Activated CD8-positive, alpha-beta T cell treated with anti-CD3 and anti-CD28 coated beads for 36 hours (primary cell): ENCODE data around the gene SCLY. TPM values are rescaled to one million over a fixed set of nuclear protein-coding genes. Genes with fewer than 3 reads are reported as not detected.
A peak's percentile ranks its signal among the peaks of the same experiment; 100 is the strongest.

Experiments
- ATAC-seq: fragments of 200-7000 bp; cut with Tn5 transposase; one replicate; pipeline ENCODE4 v1.10.0; 2021; ENCODE audit warnings: mild to moderate bottlenecking, moderate library complexity
- CTCF ChIA-PET: fragments of 350-600 bp; sonication (Branson Sonifier 250); formaldehyde crosslinking; loops from one replicate; lab custom pipeline; 2021; ENCODE audit warnings: antibody characterized with exemption; lab: Charles Lee
- POLR2A ChIA-PET: fragments of 350-600 bp; sonication (Branson Sonifier 250); formaldehyde crosslinking; loops from one replicate; lab custom pipeline; 2021; ENCODE audit warnings: antibody characterized with exemption; lab: Charles Lee
- DNase-seq: peaks from one replicate; pipeline ENCODE4 v3.0.0-alpha.2; 2020
- H3K27ac Mint-ChIP-seq: one replicate; pipeline ENCODE4 v1.8.0; 2021; ENCODE audit warnings: mild to moderate bottlenecking, mixed read lengths
- H3K27me3 Mint-ChIP-seq: one replicate; pipeline ENCODE4 v1.8.0; 2021; ENCODE audit warnings: mixed read lengths
- H3K36me3 Mint-ChIP-seq: one replicate; pipeline ENCODE4 v1.8.0; 2021; ENCODE audit warnings: low read depth, mixed read lengths
- H3K4me1 Mint-ChIP-seq: one replicate; pipeline ENCODE4 v1.8.0; 2021; ENCODE audit warnings: low read depth, mixed read lengths
- H3K4me3 Mint-ChIP-seq: one replicate; pipeline ENCODE4 v1.8.0; 2021; ENCODE audit warnings: mild to moderate bottlenecking, moderate library complexity, mixed read lengths
- H3K9me3 Mint-ChIP-seq: one replicate; pipeline ENCODE4 v1.8.0; 2021; ENCODE audit warnings: mixed read lengths
- intact Hi-C: fragments of 100-400 bp; cut with micrococcal nuclease; formaldehyde crosslinking; loops from one replicate; pipeline ENCODE4 v1.10.0; 2022
- total RNA-seq, 2 experiments: library from RNA; stranded (reverse); gene quantifications; one replicate each; pipeline ENCODE4 v1.2.3, GENCODE V29; 2021
- TF ChIP-seq, protein P1 (sequence below): fragments of 200-600 bp; IDR thresholded peaks from one replicate; pipeline ENCODE4 v1.8.0; 2022; ENCODE audit warnings: antibody characterized with exemption, mild to moderate bottlenecking

The SCLY gene, protein sequence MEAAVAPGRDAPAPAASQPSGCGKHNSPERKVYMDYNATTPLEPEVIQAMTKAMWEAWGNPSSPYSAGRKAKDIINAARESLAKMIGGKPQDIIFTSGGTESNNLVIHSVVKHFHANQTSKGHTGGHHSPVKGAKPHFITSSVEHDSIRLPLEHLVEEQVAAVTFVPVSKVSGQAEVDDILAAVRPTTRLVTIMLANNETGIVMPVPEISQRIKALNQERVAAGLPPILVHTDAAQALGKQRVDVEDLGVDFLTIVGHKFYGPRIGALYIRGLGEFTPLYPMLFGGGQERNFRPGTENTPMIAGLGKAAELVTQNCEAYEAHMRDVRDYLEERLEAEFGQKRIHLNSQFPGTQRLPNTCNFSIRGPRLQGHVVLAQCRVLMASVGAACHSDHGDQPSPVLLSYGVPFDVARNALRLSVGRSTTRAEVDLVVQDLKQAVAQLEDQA
- 10 to 100 TPM; 77.9 to 93.2 TPM for total RNA-seq

DNA sequence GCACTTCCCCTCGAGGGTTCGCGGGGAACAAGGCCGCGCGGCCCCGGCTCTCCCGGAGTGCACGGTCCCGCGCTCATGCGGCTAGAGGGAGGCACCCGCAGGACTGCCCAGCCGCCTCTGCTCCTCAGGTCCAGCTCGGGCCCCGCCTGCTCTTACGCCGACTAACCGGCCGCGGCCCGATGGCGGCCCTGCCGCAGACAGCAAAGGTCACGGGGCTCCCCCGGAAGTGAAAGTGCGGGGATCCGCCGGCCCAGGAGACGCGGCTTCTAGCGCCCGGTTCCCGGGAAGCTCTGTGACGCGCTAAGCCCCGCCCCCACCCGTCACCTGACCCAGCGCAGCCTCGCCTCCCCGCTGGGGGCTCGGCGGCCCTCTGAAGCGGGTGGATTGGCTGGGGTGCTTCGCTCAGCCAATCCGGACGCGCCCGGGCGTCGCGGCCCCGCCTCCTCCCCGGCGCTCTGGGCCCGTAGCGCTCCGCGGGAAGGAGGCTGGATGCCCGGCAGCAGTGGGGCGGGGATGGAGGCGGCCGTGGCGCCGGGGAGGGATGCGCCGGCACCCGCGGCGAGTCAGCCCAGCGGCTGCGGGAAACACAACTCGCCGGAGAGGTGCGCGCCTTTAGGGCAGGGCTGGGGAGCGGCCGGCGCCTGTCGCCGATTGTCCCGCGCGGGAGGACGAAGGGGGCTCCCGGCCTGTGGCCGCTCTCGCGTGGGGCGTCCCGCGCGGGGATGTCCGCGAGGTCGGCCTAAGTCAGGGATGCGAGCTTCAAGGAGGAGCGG is at the start of gene SCLY:
Gene SCLY, plus strand, starts transcription at position 460 of the 773 bp plus-strand sequence. Its CDS starts 54 bp downstream, at position 514.
- ChIA-PET POLR2A (interaction anchor here (0.9 to 2.0 kb wide), 3 partner anchors 27 to 81 kb away, joined by 3 to 5 read pairs (median 5); no protein-coding TSS in a partner anchor), CTCF (no interaction called here)
- DNase-seq (peak; percentile 96), ATAC-seq (peak; percentile 98)
- Mint-ChIP-seq H3K36me3 (peaks cover 47% of the 10 kb centered on the region), H3K9me3 (peaks cover 2% of the 10 kb centered on the region), H3K27me3 (peaks cover 14% of the 10 kb centered on the region), H3K27ac (peak within 1 kb of the TSS; percentile 88), H3K4me3 (peak within 1 kb of the TSS; percentile 81), H3K4me1 (peaks cover 46% of the 10 kb centered on the region)
- intact Hi-C loops: no loop called here
- TF ChIP-seq, protein P1, sequence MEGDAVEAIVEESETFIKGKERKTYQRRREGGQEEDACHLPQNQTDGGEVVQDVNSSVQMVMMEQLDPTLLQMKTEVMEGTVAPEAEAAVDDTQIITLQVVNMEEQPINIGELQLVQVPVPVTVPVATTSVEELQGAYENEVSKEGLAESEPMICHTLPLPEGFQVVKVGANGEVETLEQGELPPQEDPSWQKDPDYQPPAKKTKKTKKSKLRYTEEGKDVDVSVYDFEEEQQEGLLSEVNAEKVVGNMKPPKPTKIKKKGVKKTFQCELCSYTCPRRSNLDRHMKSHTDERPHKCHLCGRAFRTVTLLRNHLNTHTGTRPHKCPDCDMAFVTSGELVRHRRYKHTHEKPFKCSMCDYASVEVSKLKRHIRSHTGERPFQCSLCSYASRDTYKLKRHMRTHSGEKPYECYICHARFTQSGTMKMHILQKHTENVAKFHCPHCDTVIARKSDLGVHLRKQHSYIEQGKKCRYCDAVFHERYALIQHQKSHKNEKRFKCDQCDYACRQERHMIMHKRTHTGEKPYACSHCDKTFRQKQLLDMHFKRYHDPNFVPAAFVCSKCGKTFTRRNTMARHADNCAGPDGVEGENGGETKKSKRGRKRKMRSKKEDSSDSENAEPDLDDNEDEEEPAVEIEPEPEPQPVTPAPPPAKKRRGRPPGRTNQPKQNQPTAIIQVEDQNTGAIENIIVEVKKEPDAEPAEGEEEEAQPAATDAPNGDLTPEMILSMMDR: no peak

DNA sequence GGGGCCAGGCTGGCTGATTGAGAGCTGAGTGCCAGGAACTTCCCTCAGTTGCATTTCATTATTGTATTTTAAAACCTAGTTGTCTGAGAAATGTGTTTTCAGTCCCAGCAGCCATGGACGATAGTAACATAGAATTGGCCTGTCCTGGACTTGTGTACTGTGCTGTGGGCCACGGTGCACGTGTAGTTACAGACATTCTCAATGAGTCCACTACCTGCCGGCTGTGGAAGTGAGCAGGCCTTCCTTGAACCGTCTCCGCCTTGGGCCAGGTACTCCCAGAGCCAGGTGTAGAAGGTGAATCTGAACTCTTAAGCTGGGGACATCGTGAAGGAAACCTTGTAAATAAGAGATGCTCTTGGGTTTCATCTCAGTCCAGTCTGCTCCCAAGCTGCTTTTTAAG is 47.0 kb upstream of the SCLY start:
- Mint-ChIP-seq H3K36me3 (peaks cover 37% of the 10 kb centered on the region), H3K9me3 (no peaks in the 10 kb centered on the region), H3K27ac (no peak overlapping the region), H3K27me3 (no peaks in the 10 kb centered on the region), H3K4me3 (no peak overlapping the region), H3K4me1 (peaks cover 40% of the 10 kb centered on the region)
- POLR2A ChIA-PET: interaction anchor here (0.6 kb wide), 1 partner anchor 340 kb away, joined by 3 read pairs; no protein-coding TSS in a partner anchor
- TF ChIP-seq, protein P1: no peak
- intact Hi-C loops: no loop called here
- ATAC-seq (no peak), DNase-seq (no peak)
- CTCF ChIA-PET: interaction anchor here (0.6 to 1.0 kb wide), 2 partner anchors 15 to 46 kb away, joined by 3 read pairs; no protein-coding TSS in a partner anchor

DNA sequence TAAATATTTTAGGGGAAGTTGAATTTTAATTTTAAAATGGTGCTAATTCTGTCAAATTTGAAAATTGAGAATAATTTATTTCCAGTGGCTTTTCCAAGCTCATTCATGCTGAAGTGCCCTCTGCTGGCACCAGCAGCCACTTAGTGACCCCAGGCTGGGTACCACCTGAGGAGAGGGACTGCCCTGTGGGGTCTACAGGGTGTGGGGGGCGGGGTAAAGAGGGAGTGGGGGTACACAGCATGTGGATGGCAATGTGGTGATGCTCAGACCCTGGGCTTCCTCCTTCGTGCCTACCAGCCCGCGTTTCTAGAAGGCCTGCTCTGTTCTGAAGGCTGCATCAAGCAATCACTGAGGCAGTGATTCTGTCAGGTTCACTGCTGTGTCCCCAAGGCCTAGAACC is 45.1 kb upstream of the SCLY start:
- ChIA-PET CTCF (interaction anchor here (0.8 kb wide), 1 partner anchor 47 kb away, joined by 3 read pairs; no protein-coding TSS in a partner anchor), POLR2A (interaction anchor here (0.7 to 0.8 kb wide), 2 partner anchors 26 to 39 kb away, joined by 3 to 4 read pairs; no protein-coding TSS in a partner anchor)
- DNase-seq: no peak
- ATAC-seq: no peak
- Mint-ChIP-seq H3K36me3 (peaks cover 36% of the 10 kb centered on the region), H3K9me3 (no peaks in the 10 kb centered on the region), H3K4me3 (no peak overlapping the region), H3K27ac (peak overlapping the region; percentile 49), H3K27me3 (no peaks in the 10 kb centered on the region), H3K4me1 (peaks cover 32% of the 10 kb centered on the region)
- intact Hi-C loops: no loop called here
- TF ChIP-seq, protein P1: no peak

DNA sequence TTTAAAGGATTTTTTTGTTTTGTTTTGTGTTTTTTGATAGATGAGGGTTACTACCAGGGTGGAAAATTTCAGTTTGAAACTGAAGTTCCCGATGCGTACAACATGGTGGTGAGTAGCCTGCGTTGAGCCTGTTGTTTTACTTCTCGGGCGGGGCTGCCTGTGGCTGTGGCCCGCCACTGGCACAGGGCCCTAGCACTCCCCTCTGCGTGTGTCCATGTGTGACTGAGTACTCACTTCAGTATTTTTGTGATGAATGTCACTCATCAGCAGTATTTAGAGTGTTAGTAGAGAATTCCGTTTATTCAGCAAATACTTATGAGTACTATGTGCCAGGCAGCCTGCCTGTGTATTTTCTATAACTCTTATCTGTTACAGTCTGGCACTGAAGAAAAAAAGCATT is 44.3 kb upstream of the SCLY start:
- Mint-ChIP-seq H3K36me3 (peaks cover 36% of the 10 kb centered on the region), H3K4me3 (no peak overlapping the region), H3K27me3 (no peaks in the 10 kb centered on the region), H3K27ac (no peak overlapping the region), H3K9me3 (no peaks in the 10 kb centered on the region), H3K4me1 (peaks cover 26% of the 10 kb centered on the region)
- ChIA-PET CTCF (no interaction called here), POLR2A (no interaction called here)
- ATAC-seq (no peak), DNase-seq (no peak)
- intact Hi-C loops: no loop called here
- TF ChIP-seq, protein P1: no peak
